Pons (tissue), 1 donor: ENCODE measurements around the gene ZNF414.
A peak's percentile ranks its signal among the peaks of the same experiment; 100 is the strongest.
"Not testable (repeated sequence)": the region's sequence is repeated elsewhere in the genome, so short reads cannot be mapped to it uniquely, and the experiment has no call there.

Experiments used
- DNase-seq: peaks from one replicate; pipeline ENCODE4 v3.0.0-alpha.2; 2016; ENCODE audit warnings: low spot score

Gene ZNF414

GRCh38 chr19:8517551-8518442 lies 3.8 kb upstream of the ZNF414 start:
- no peak for DNase-seq

GRCh38 chr19:8515317-8515716 lies 1.4 kb upstream of the ZNF414 start:
- DNase-seq: no peak

GRCh38 chr19:8514505-8515009 lies 590 bp upstream of the ZNF414 start:
- not testable (repeated sequence) for DNase-seq

- no peak for DNase-seq
These were observed 806 bp downstream of the ZNF414 start for GRCh38 chr19:8513036-8513686.

GRCh38 chr19:8512115-8512967 lies 1.6 kb downstream of the ZNF414 start:
- no peak for DNase-seq

GRCh38 chr19:8511573-8512101 lies 2.3 kb downstream of the ZNF414 start:
- no peak for DNase-seq

GRCh38 chr19:8510589-8511115 lies 3.3 kb downstream of the ZNF414 start:
- no peak for DNase-seq

GRCh38 chr19:8506402-8506957 lies 7.5 kb downstream of the ZNF414 start:
- DNase-seq: no peak

- DNase-seq: peak; percentile 72
These were observed 8.1 kb downstream of the ZNF414 start for GRCh38 chr19:8505680-8506401.

GRCh38 chr19:8504919-8505318 lies 9.0 kb downstream of the ZNF414 start:
- no peak for DNase-seq

GRCh38 chr19:8504171-8504570 lies 9.8 kb downstream of the ZNF414 start:
- DNase-seq: no peak

GRCh38 chr19:8503510-8503909 lies 10.5 kb downstream of the ZNF414 start:
- no peak for DNase-seq

GRCh38 chr19:8501981-8502380 lies 12.0 kb downstream of the ZNF414 start:
- no peak for DNase-seq

GRCh38 chr19:8501516-8501915 lies 12.5 kb downstream of the ZNF414 start:
- DNase-seq: no peak

GRCh38 chr19:8500158-8500557 lies 13.8 kb downstream of the ZNF414 start:
- DNase-seq: peak; percentile 35

- no peak for DNase-seq
These were observed 14.7 kb downstream of the ZNF414 start for GRCh38 chr19:8499048-8499833.

GRCh38 chr19:8498295-8498694 lies 15.7 kb downstream of the ZNF414 start:
- DNase-seq: no peak

- no peak for DNase-seq
These were observed 19.8 kb downstream of the ZNF414 start for GRCh38 chr19:8494158-8494557.

- DNase-seq: no peak
These were observed 22.4 kb downstream of the ZNF414 start for GRCh38 chr19:8491574-8491973.

GRCh38 chr19:8490873-8491272 lies 23.1 kb downstream of the ZNF414 start:
- DNase-seq: no peak
